Mucosa of rectum (tissue), 2 donors: Measurements from ENCODE around the gene LCN1.
"Not testable (repeated sequence)": the region's sequence is repeated elsewhere in the genome, so short reads cannot be mapped to it uniquely, and the experiment has no call there.

Source experiments
- H3K27ac ChIP-seq, 2 donors: one replicate each; pipeline ENCODE4 v1.7.0; 2013; ENCODE audit warnings: inconsistent platforms in 2 of 2, low read depth in 2 of 2, low read length in 2 of 2
- H3K27me3 ChIP-seq, 2 donors: one replicate each; pipeline ENCODE4 v1.7.0; 2013; ENCODE audit warnings: low read length in 2 of 2; ENCODE audit not compliant: control insufficient read depth in 2 of 2, insufficient read depth in 2 of 2
- H3K36me3 ChIP-seq, 2 donors: one replicate each; pipeline ENCODE4 v1.7.0; 2013; ENCODE audit warnings: low read length in 2 of 2; ENCODE audit not compliant: control insufficient read depth in 2 of 2, insufficient read depth in 2 of 2
- H3K4me1 ChIP-seq, 2 donors: one replicate each; pipeline ENCODE4 v1.7.0; 2013; ENCODE audit warnings: low read length in 2 of 2, mild to moderate bottlenecking in 1 of 2; ENCODE audit not compliant: control insufficient read depth in 2 of 2, insufficient read depth in 2 of 2
- H3K4me3 ChIP-seq, 2 donors: one replicate each; pipeline ENCODE4 v1.7.0; 2013; ENCODE audit warnings: low read length in 2 of 2
- H3K9ac ChIP-seq, 2 donors: one replicate each; pipeline ENCODE4 v1.7.0; 2013; ENCODE audit warnings: low read length in 2 of 2, low read depth in 1 of 2, mild to moderate bottlenecking in 1 of 2
- H3K9me3 ChIP-seq, 2 donors: one replicate each; pipeline ENCODE4 v1.7.0; 2013; ENCODE audit warnings: low read length in 2 of 2; ENCODE audit not compliant: control insufficient read depth in 2 of 2
- donor health status: healthy.
- donor health status: Normal muscosa, but diverticular disease.

LCN1 gene

GRCh38 chr9:135534192-135534711 lies 13.0 kb downstream of the LCN1 start:
- not testable (repeated sequence) for H3K9ac ChIP-seq, H3K27ac ChIP-seq, H3K27me3 ChIP-seq, H3K9me3 ChIP-seq, H3K4me1 ChIP-seq, H3K4me3 ChIP-seq, H3K36me3 ChIP-seq

GRCh38 chr9:135534826-135535225 lies 13.6 kb downstream of the LCN1 start:
- not testable (repeated sequence) for H3K27me3 ChIP-seq, H3K4me3 ChIP-seq, H3K27ac ChIP-seq, H3K4me1 ChIP-seq, H3K9ac ChIP-seq, H3K9me3 ChIP-seq, H3K36me3 ChIP-seq

- H3K4me1 ChIP-seq, H3K9me3 ChIP-seq, H3K27me3 ChIP-seq, H3K27ac ChIP-seq, H3K36me3 ChIP-seq, H3K9ac ChIP-seq, H3K4me3 ChIP-seq: not testable (repeated sequence)
These were observed 14.4 kb downstream of the LCN1 start for GRCh38 chr9:135535631-135536030.

- Histone ChIP-seq H3K27me3 (peaks cover 0 to 5% of the 10 kb centered on the region in 2 donors), H3K4me1 (no peaks in the 10 kb centered on the region), H3K9ac (no peak overlapping the region), H3K27ac (no peak overlapping the region), H3K36me3 (no peaks in the 10 kb centered on the region), H3K9me3 (no peaks in the 10 kb centered on the region), H3K4me3 (no peak overlapping the region)
These were observed 15.0 kb downstream of the LCN1 start for GRCh38 chr9:135536216-135536615.

GRCh38 chr9:135543262-135543894 lies 22.1 kb downstream of the LCN1 start:
- H3K4me1 ChIP-seq, H3K27ac ChIP-seq, H3K27me3 ChIP-seq, H3K36me3 ChIP-seq, H3K4me3 ChIP-seq, H3K9ac ChIP-seq, H3K9me3 ChIP-seq: not testable (repeated sequence)

- H3K36me3 ChIP-seq = no peaks in the 10 kb centered on the region
- no peaks in the 10 kb centered on the region for H3K9me3 ChIP-seq
- H3K4me1 ChIP-seq = no peaks in the 10 kb centered on the region
- no peak overlapping the region for H3K27ac ChIP-seq
- no peak overlapping the region for H3K9ac ChIP-seq
- H3K27me3 ChIP-seq = no peaks in the 10 kb centered on the region
- no peak overlapping the region for H3K4me3 ChIP-seq
These were observed 23.9 kb downstream of the LCN1 start for GRCh38 chr9:135544981-135545635.

GRCh38 chr9:135545646-135546176 lies 24.5 kb downstream of the LCN1 start, which contains the start of gene OBP2A:
TSS of gene OBP2A (plus strand) at chr9:135546126. CDS start at chr9:135546181, 55 bp downstream.
- not testable (repeated sequence) for H3K27me3 ChIP-seq, H3K4me1 ChIP-seq, H3K27ac ChIP-seq, H3K4me3 ChIP-seq, H3K36me3 ChIP-seq, H3K9me3 ChIP-seq, H3K9ac ChIP-seq

- H3K4me3 ChIP-seq, H3K27me3 ChIP-seq, H3K27ac ChIP-seq, H3K4me1 ChIP-seq, H3K36me3 ChIP-seq, H3K9me3 ChIP-seq, H3K9ac ChIP-seq: not testable (repeated sequence)
These were observed 25.8 kb downstream of the LCN1 start for GRCh38 chr9:135546792-135547617.

- Histone ChIP-seq H3K9ac (no peak overlapping the region), H3K4me1 (no peaks in the 10 kb centered on the region), H3K27me3 (no peaks in the 10 kb centered on the region), H3K4me3 (no peak overlapping the region), H3K27ac (no peak overlapping the region), H3K9me3 (no peaks in the 10 kb centered on the region), H3K36me3 (no peaks in the 10 kb centered on the region)
These were observed 26.8 kb downstream of the LCN1 start for GRCh38 chr9:135547756-135548736.
